Measurements from ENCODE around the gene PCSK2.

The PCSK2 gene

DNA sequence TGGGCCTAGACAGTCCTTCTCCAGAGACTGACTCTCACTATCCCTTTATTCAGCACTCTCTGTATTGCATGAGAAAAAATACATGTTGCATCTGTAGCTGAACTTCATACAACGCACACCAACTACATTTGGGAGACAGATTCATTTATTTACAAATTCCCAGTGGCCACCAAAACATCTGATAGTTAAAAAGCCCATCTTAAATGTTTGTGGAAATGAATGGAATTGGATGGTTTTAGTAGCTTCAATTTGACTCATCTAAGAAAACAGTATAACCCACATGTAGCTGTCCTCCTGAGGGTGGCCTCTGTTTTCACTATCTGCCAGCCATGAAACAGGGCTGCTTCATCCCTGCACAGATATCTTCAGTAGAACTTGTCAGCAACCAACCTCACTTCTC, 116.3 kb downstream of the PCSK2 start:
- no peak for DNase-seq

GRCh38 chr20:17343656-17344452, 117.0 kb downstream of the PCSK2 start:
- DNase-seq: no peak

GRCh38 chr20:17344790-17345189, 118.0 kb downstream of the PCSK2 start:
- DNase-seq: no peak

- DNase-seq: no peak
Observed at GRCh38 chr20:17345321-17345720, 118.5 kb downstream of the PCSK2 start.

DNA sequence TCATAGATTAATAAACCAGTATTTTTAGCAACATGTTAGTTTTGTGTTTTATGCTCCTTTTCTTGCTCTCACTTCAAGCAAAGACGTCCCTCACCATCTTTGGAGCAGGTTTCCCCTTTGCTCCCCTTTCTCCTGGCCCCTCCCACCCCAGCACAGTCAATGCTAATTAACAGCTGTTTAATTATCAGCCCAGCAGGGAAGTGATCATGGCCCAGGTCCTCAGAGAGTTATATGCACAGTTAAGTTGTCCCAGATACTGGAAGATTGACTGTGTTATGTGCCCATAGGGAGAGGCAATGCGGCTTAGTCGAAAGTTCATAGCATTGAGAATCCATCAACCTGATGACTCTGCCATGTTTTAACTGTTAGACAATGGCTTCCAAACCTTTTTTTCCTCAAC, 123.5 kb downstream of the PCSK2 start:
- DNase-seq: no peak

GRCh38 chr20:17357238-17357637, 130.4 kb downstream of the PCSK2 start:
- no peak for DNase-seq

DNA sequence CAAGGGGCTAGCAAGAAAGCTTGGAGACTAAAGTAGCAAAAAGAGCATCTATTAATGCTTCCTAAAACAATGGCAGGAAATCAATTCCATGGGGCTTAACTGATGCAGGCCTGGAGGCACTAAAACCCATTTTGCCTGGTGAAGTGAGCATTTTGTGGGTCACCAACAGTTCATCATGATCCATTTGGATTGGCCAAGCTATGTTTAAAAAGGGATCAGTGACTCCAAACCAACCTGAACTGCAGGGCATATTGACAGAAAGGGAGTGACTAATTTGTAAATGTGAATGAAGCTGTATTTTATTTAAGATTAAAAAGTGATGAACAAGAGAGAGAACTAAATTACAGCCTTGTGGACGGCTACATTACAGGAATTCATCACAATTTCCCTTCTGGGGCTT, 132.0 kb downstream of the PCSK2 start:
- DNase-seq: no peak

DNA sequence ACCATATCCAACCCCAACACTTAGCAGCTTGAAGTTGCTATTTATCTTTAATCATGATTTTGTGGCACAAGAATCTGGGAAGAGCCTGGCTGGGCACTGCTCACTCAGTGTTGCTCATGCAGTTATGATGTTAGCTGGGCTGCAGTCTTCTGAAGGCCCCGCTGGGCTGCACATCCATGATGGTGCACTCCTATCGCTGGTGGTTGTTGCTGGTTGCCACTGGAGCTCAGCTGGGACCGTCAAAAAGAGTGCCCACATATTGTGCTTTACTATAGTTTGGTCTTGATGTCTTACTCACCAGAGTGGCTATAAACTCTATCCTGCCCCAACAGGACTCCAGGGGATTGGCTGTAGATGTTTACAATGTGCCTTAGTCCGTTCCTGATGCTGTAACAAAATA, 137.8 kb downstream of the PCSK2 start:
- DNase-seq: no peak

- no peak for DNase-seq
Observed at GRCh38 chr20:17365831-17366230, 139.0 kb downstream of the PCSK2 start.

- DNase-seq: no peak
Observed at GRCh38 chr20:17369506-17369905, 142.7 kb downstream of the PCSK2 start.

DNA sequence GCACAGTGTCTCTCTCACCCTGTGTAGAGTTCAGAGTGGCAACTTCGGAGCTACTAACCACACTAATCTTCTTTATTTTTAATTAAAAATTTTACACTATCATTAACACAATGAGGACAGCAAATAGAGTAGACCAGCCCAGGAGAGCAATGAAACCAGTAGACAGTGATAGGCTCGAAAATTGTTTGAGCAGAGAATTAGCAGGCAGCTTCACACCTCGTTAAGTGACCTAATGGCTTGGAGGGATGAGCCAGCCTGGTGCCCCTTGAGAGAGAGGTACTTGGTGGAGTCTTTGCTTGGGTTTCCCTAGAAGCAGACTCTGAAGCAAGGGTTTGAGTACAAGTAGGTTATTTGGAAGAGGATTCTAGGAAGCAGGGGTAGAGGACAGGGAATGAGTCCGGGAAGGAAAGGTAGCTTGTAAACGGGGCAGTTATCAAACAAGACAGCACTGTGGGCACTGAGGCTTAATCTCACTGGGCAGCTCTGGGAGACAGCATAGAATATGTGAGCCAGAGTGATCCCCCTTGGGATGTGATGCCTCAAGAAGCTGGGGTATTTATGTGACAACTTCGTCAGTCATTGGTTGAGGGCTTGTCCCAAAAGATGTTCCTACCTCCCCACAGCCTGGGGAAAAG, 146.1 kb downstream of the PCSK2 start:
- DNase-seq: no peak

DNA sequence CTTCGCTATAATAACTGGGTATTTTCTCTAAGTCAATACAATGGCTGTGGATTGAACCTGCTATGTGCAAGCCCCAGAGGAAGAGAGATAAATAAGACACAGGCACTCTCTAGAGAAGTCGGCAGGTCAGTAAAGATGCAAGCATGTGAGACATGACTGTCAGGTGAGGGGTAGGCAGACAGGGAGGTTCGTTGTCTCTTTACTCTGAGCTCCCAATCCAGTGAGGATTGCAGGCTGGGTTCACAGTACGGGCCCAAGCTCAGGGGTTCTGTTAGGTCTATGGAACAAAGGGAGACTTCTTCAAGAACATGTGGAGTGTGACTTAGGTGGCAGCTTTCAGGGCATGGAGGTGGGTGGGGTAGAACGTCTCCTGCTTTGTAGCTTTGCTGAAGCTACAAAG, 147.2 kb downstream of the PCSK2 start:
- no peak for DNase-seq

DNA sequence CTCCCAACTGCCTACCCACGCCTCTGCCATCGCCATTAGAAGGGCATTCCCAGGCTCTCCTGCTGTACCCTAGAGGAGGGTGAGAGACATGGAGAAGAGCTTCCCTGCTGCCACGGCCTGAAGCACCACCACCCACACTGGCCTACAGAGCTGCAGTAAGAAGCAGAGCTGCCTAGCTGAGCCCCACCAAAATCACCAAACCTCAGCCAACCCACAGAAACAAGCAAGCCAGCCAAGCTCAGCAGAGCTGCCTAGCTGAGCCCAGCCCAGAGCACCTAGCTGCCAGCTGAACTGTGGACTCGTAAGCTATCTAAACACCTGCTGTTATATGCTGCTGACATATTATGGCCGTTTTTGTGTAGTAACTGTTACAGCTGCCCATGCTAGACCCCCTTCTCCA, 149.2 kb downstream of the PCSK2 start:
- DNase-seq: no peak

- no peak for DNase-seq
Observed at GRCh38 chr20:17377231-17377630, 150.4 kb downstream of the PCSK2 start.

GRCh38 chr20:17379651-17380050, 152.8 kb downstream of the PCSK2 start:
- DNase-seq: no peak

- DNase-seq: no peak
Observed at GRCh38 chr20:17380801-17381200, 154.0 kb downstream of the PCSK2 start.

- DNase-seq: no peak
Observed at GRCh38 chr20:17381724-17382123, 154.9 kb downstream of the PCSK2 start.

- no peak for DNase-seq
Observed at GRCh38 chr20:17385798-17386197, 159.0 kb downstream of the PCSK2 start.

DNA sequence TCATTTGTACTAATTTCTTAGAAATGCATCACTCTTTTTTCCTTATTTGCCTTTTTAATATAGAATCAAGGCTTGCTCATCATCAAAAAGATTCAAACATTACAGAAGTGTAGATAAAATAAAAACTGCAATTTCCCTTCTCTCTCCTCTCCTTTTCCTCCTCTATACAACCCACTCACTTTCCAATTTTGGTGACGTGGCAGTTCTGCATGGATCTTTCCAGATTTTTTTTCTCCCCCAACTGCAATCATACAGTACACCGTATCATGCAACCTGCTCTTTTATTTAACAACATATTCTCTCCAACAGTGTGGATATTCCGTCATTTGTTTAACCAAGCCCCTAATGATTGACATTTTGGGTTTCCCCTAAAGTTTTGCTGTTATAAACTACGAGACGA, 163.8 kb downstream of the PCSK2 start:
- no peak for DNase-seq

DNA sequence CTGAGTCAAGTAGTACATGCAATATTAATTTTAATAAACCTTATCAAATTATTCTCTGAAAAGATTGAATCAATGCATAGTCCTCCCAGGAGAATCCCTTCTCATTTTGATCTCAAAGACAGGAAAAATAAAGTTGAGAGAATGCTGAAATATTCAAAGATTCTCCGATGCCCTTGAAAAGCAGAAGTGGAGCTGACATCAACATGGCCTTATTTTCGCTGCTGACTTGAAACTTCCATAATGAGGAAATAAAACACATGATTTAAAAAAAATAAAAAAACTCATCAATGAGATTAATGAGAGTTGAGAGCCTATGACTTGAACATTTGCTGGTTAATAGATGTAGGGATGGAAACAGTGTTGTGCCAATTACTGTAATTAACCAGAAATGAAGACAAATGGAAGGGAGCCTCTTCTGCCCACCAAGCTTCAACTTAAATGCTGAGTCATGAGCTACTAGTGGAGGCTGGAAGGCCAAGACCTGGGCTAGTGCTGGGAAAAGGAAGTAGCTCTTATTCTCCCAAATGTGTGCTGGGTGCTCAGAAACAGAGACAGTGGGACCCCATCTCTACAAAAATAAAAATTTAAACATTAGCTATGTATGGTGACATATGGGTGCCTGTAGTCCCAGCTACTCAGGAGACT, 164.4 kb downstream of the PCSK2 start:
- DNase-seq: peak; percentile 36

- no peak for DNase-seq
Observed at GRCh38 chr20:17394411-17394810, 167.6 kb downstream of the PCSK2 start.

DNA sequence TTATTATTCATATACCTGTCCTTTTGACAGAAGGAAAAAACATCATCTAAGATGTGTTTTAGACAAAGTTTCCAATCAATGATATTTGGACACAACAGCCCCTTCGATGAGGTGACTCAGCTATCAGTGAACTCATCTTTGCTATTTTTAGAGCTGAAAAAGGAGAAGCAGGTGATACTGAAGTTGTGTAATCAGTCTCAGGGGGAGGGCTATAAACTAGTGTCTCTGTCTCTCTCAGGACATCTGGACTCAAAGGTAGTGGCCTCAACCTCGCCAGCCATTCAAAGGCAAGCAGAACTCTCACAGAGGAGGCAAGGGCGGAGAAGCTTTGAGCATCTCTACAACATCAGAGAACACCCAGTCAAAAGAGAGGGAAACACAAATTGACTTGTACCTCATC, 168.9 kb downstream of the PCSK2 start:
- DNase-seq: no peak

- no peak for DNase-seq
Observed at GRCh38 chr20:17399303-17399985, 172.6 kb downstream of the PCSK2 start.

- DNase-seq: no peak
Observed at GRCh38 chr20:17403461-17403860, 176.6 kb downstream of the PCSK2 start.
